ENCODE results near the gene RELB.

DNA sequence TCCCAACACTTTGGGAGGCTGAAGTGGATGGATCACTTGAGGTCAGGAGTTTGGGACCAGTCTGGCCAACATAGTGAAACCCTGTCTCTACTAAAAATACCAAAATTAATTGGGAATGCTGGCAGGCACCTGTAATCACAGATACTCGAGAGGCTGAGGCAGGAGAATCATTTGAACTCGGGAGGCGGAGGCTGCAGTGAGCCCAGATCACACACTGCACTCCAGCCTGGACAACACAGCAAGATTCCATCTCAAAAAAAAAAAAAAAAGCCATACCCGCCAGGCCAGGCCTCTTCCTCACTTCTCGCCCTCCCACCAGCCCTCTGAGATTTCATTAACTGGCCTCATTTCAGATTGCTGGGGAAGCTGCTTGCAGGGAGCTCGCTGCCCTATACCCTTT, 7.7 kb upstream of the RELB start:
- TF ChIP-seq, protein P1, sequence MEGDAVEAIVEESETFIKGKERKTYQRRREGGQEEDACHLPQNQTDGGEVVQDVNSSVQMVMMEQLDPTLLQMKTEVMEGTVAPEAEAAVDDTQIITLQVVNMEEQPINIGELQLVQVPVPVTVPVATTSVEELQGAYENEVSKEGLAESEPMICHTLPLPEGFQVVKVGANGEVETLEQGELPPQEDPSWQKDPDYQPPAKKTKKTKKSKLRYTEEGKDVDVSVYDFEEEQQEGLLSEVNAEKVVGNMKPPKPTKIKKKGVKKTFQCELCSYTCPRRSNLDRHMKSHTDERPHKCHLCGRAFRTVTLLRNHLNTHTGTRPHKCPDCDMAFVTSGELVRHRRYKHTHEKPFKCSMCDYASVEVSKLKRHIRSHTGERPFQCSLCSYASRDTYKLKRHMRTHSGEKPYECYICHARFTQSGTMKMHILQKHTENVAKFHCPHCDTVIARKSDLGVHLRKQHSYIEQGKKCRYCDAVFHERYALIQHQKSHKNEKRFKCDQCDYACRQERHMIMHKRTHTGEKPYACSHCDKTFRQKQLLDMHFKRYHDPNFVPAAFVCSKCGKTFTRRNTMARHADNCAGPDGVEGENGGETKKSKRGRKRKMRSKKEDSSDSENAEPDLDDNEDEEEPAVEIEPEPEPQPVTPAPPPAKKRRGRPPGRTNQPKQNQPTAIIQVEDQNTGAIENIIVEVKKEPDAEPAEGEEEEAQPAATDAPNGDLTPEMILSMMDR (IDR thresholded peaks at IDR 0.05) = no peak
- no peak for TF ChIP-seq POLR2A (IDR thresholded peaks at IDR 0.05)

Data from vagina (tissue), 2 donors.